Body of pancreas (tissue), 4 donors: ENCODE data around the gene PLEKHD1.

Experiments
- POLR2A ChIP-seq, 3 donors: fragments of 450-650 bp; IDR thresholded peaks; one replicate each; pipeline ENCODE4 v1.6.1; 2016; ENCODE audit warnings: antibody characterized with exemption in 3 of 3, mild to moderate bottlenecking in 2 of 3
- TF ChIP-seq, protein P1 (sequence below), 7 experiments: fragments of 450-650 bp in 4 of 7; fragments of 200-600 bp in 3 of 7; sonication (generic) in 3 of 7; IDR thresholded peaks; one replicate each; pipeline ENCODE4 v1.5.1; 2016 to 2019; ENCODE audit warnings: antibody characterized with exemption in 7 of 7

- TF ChIP-seq, protein P1, sequence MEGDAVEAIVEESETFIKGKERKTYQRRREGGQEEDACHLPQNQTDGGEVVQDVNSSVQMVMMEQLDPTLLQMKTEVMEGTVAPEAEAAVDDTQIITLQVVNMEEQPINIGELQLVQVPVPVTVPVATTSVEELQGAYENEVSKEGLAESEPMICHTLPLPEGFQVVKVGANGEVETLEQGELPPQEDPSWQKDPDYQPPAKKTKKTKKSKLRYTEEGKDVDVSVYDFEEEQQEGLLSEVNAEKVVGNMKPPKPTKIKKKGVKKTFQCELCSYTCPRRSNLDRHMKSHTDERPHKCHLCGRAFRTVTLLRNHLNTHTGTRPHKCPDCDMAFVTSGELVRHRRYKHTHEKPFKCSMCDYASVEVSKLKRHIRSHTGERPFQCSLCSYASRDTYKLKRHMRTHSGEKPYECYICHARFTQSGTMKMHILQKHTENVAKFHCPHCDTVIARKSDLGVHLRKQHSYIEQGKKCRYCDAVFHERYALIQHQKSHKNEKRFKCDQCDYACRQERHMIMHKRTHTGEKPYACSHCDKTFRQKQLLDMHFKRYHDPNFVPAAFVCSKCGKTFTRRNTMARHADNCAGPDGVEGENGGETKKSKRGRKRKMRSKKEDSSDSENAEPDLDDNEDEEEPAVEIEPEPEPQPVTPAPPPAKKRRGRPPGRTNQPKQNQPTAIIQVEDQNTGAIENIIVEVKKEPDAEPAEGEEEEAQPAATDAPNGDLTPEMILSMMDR (IDR thresholded peaks at IDR 0.05), result no peak
- no peak for TF ChIP-seq POLR2A (IDR thresholded peaks at IDR 0.05)
Measured at GRCh38 chr14:69479696-69480095, 4.8 kb upstream of the PLEKHD1 start.
